ENCODE data around the gene PLCD4.

- TF ChIP-seq CTCF (IDR thresholded peaks at IDR 0.05) = no peak
- TF ChIP-seq POLR2A (IDR thresholded peaks at IDR 0.05) = no peak
Measured at GRCh38 chr2:218642121-218642656, 34.5 kb downstream of the PLCD4 start.
